ENCODE results near the gene ANO2. TPM values are rescaled to one million over a fixed set of nuclear protein-coding genes. Genes with fewer than 3 reads are reported as not detected.

The ANO2 gene
- total RNA-seq, 1 experiment from 2014 or later: 0.68 TPM

DNA sequence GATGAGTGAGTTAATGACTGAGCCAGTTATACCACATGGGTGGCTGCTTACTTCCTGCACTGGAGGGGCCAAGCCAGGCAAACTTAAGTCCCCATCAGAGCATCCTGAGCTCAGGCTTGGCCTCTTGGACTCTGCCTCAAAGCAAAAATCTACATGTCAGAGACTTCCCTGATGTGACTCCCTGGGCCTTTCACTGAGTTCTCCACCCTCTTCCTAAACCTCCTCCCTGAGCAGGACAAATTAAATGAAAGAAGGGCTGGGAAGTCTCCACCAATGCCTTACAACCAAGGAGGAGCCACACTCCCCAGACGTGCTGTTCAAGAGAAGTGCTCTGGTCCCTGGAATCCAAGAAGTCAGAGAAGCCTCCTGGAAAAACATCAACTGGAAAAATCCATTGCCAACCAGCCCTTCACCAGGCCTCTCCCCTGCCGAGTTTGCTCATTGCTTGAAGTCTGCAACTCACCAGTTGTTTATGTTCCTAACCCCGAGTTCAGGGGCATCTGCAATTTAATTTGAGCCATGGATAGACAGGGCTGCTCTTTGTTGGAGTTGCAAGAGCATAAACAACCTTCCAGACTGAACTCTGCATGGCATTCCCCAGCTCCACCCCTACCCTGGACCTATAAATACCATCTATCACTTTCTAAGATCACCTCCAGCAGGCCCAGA is 160.5 kb downstream of the ANO2 start:
- no peaks in the 10 kb centered on the region for H3K4me1 Mint-ChIP-seq (ENCODE audit: low read depth, unreplicated experiment)
- no TSS peak for BruUV-seq (replicated peaks)
- no peak for DNase-seq
- no peaks in the 10 kb centered on the region for H3K9me3 Mint-ChIP-seq (ENCODE audit: unreplicated experiment)
- peaks cover 3% of the 10 kb centered on the region for H3K27me3 Mint-ChIP-seq (ENCODE audit: insufficient read depth, unreplicated experiment)
- no peaks in the 10 kb centered on the region for H3K36me3 Mint-ChIP-seq (ENCODE audit: insufficient read depth, unreplicated experiment)
- H3K36me3 ChIP-seq (ENCODE audit: control insufficient read depth, insufficient read depth, low read length): no peaks in the 10 kb centered on the region
- H3K4me3 ChIP-seq (ENCODE audit: low read depth, low read length): no peak overlapping the region
- H3K9me3 ChIP-seq: no peaks in the 10 kb centered on the region
- POLR2A ChIA-PET: no interaction called here
- intact Hi-C loops (cut with micrococcal nuclease; ENCODE audit: unreplicated experiment): no loop called here
- H3K4me3 Mint-ChIP-seq (ENCODE audit: unreplicated experiment): no peak overlapping the region
- no peak overlapping the region for H3K27ac Mint-ChIP-seq (ENCODE audit: unreplicated experiment)
- H3K4me1 ChIP-seq: no peaks in the 10 kb centered on the region
- no peaks in the 10 kb centered on the region for H3K27me3 ChIP-seq (replicated peaks; ENCODE audit: control insufficient read depth, insufficient read depth, low read length)
- CTCF ChIA-PET: no interaction called here
- TF ChIP-seq, protein P1, sequence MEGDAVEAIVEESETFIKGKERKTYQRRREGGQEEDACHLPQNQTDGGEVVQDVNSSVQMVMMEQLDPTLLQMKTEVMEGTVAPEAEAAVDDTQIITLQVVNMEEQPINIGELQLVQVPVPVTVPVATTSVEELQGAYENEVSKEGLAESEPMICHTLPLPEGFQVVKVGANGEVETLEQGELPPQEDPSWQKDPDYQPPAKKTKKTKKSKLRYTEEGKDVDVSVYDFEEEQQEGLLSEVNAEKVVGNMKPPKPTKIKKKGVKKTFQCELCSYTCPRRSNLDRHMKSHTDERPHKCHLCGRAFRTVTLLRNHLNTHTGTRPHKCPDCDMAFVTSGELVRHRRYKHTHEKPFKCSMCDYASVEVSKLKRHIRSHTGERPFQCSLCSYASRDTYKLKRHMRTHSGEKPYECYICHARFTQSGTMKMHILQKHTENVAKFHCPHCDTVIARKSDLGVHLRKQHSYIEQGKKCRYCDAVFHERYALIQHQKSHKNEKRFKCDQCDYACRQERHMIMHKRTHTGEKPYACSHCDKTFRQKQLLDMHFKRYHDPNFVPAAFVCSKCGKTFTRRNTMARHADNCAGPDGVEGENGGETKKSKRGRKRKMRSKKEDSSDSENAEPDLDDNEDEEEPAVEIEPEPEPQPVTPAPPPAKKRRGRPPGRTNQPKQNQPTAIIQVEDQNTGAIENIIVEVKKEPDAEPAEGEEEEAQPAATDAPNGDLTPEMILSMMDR (IDR thresholded peaks at IDR 0.05; ENCODE audit: insufficient read depth in 1 of 2, low read depth in 1 of 2, low read length in 1 of 2, severe bottlenecking in 1 of 2, unreplicated experiment in 1 of 2): no peak

DNA sequence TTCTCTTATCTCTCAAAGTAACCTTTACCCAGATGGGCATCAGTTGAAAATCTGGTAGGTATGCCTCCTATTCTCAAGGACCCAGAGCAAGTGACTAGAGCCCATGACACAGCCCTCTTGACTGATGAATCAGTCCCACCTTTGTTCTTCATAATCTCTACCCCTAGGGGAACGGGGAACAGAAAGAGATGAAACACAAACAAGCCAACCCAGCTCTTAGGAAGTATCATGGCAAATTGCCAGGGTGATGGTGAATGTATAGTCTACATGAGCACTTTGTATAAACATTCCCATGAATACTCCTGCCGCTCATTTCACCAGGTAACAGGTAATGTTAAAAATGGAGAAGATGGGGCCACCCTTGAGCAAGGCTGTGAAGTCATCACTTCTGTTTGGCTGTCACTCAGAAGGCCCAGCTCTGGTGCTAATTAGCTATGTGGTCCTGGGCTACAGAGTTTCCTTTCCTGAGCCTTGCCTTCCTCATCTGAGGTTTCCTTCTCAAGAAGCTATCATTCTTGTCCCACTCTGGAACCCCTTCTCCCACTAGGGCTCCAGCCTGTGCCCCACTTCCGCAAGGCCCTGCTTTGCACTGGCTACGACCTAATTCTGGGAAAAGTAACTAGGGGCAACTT is 161.7 kb downstream of the ANO2 start:
- H3K9me3 ChIP-seq: no peaks in the 10 kb centered on the region
- TF ChIP-seq, protein P1 (IDR thresholded peaks at IDR 0.05; ENCODE audit: insufficient read depth in 1 of 2, low read depth in 1 of 2, low read length in 1 of 2, severe bottlenecking in 1 of 2, unreplicated experiment in 1 of 2): no peak
- H3K27ac Mint-ChIP-seq (ENCODE audit: unreplicated experiment): no peak overlapping the region
- DNase-seq: no peak
- H3K36me3 Mint-ChIP-seq (ENCODE audit: insufficient read depth, unreplicated experiment): no peaks in the 10 kb centered on the region
- no peak overlapping the region for H3K4me3 ChIP-seq (ENCODE audit: low read depth, low read length)
- ChIA-PET CTCF (no interaction called here), POLR2A (no interaction called here)
- H3K4me1 ChIP-seq: no peaks in the 10 kb centered on the region
- no peaks in the 10 kb centered on the region for H3K27me3 ChIP-seq (replicated peaks; ENCODE audit: control insufficient read depth, insufficient read depth, low read length)
- H3K4me1 Mint-ChIP-seq (ENCODE audit: low read depth, unreplicated experiment): no peaks in the 10 kb centered on the region
- BruUV-seq (replicated peaks): no TSS peak
- no peak overlapping the region for H3K4me3 Mint-ChIP-seq (ENCODE audit: unreplicated experiment)
- intact Hi-C loops (cut with micrococcal nuclease; ENCODE audit: unreplicated experiment): no loop called here
- H3K36me3 ChIP-seq (ENCODE audit: control insufficient read depth, insufficient read depth, low read length): no peaks in the 10 kb centered on the region
- peaks cover 7% of the 10 kb centered on the region for H3K27me3 Mint-ChIP-seq (ENCODE audit: insufficient read depth, unreplicated experiment)
- H3K9me3 Mint-ChIP-seq (ENCODE audit: unreplicated experiment): no peaks in the 10 kb centered on the region

DNA sequence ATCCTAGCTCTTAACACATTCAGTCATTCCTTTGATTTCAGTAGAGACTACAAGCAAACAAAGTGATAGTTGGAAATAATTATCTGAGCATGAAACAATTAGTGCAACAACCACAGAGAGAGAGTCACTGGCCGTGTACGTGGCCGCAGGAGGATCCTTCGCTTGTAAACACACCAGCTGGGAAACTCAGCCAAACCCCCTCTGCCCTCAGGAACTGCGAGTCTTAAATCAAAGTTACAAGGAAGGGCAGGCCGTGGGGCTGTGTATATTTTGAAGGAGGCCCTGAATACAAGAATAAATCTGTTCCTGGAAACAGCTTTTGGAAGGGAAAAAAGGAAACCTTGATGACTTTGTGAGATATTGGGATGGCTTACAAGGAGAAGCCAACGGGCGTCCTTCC is 164.5 kb downstream of the ANO2 start:
- BruUV-seq (replicated peaks): no TSS peak
- no peak for DNase-seq
- TF ChIP-seq, protein P1 (IDR thresholded peaks at IDR 0.05; ENCODE audit: insufficient read depth in 1 of 2, low read depth in 1 of 2, low read length in 1 of 2, severe bottlenecking in 1 of 2, unreplicated experiment in 1 of 2): no peak
- Mint-ChIP-seq H3K27ac (ENCODE audit: unreplicated experiment) (no peak overlapping the region), H3K27me3 (ENCODE audit: insufficient read depth, unreplicated experiment) (peaks cover 13% of the 10 kb centered on the region), H3K36me3 (ENCODE audit: insufficient read depth, unreplicated experiment) (no peaks in the 10 kb centered on the region), H3K9me3 (ENCODE audit: unreplicated experiment) (no peaks in the 10 kb centered on the region), H3K4me1 (ENCODE audit: low read depth, unreplicated experiment) (no peaks in the 10 kb centered on the region), H3K4me3 (ENCODE audit: unreplicated experiment) (no peak overlapping the region)
- intact Hi-C loops (cut with micrococcal nuclease; ENCODE audit: unreplicated experiment): no loop called here
- no peaks in the 10 kb centered on the region for H3K4me1 ChIP-seq
- no peaks in the 10 kb centered on the region for H3K9me3 ChIP-seq
- CTCF ChIA-PET: no interaction called here
- H3K27me3 ChIP-seq (replicated peaks; ENCODE audit: control insufficient read depth, insufficient read depth, low read length): 0 out of 2 replicates have a peak, but pooled peaks cover 1% of the 10 kb centered on the region
- POLR2A ChIA-PET: no interaction called here
- no peak overlapping the region for H3K4me3 ChIP-seq (ENCODE audit: low read depth, low read length)
- H3K36me3 ChIP-seq (ENCODE audit: control insufficient read depth, insufficient read depth, low read length): no peaks in the 10 kb centered on the region
